Psoas muscle (tissue), 8 donors: Measurements from ENCODE around the gene NR6A1. TPM values are rescaled to one million over a fixed set of nuclear protein-coding genes. Genes with fewer than 3 reads are reported as not detected.

Experiments used
- ATAC-seq, 4 donors: fragments of 200-7000 bp; cut with Tn5 transposase; one replicate each; pipeline ENCODE4 v1.9.1; 2020; ENCODE audit warnings: moderate library complexity in 3 of 4, mild to moderate bottlenecking in 2 of 4
- DNase-seq, 2 donors: peaks; one replicate each; pipeline ENCODE4 v3.0.0-alpha.2; 2020
- H3K27ac ChIP-seq: fragments of 200-600 bp; one replicate; pipeline ENCODE4 v1.8.0; 2022
- H3K27me3 ChIP-seq, 3 donors: fragments of 200-600 bp in 1 of 3; one replicate each; pipeline versions ENCODE4 v1.6.1 to v1.8.0; 2013 to 2022; ENCODE audit warnings: low read length in 2 of 3, mild to moderate bottlenecking in 2 of 3, moderate library complexity in 1 of 3; ENCODE audit not compliant: insufficient read depth in 3 of 3
- H3K36me3 ChIP-seq, 2 donors: fragments of 200-600 bp in 1 of 2; one replicate each; pipeline versions ENCODE4 v1.6.1 to v1.8.0; 2013 to 2022; ENCODE audit warnings: low read depth in 1 of 2, mild to moderate bottlenecking in 1 of 2, moderate library complexity in 1 of 2; ENCODE audit not compliant: insufficient read depth in 1 of 2
- H3K4me1 ChIP-seq: fragments of 200-600 bp; one replicate; pipeline ENCODE4 v1.8.0; 2022
- H3K4me3 ChIP-seq: fragments of 200-600 bp; one replicate; pipeline ENCODE4 v1.8.0; 2022; ENCODE audit warnings: mild to moderate bottlenecking
- H3K9me3 ChIP-seq: fragments of 200-600 bp; one replicate; pipeline ENCODE4 v1.8.0; 2022
- WGBS, 3 donors: extraction: QIAGEN DNeasy Blood & Tissue Kit; methylation state at CpG; one replicate each; pipeline versions ENCODE4 v1.1.6 to v1.1.7; 2013; 5-methylcytosine and 5-hydroxymethylcytosine counted together
- intact Hi-C, 2 donors: fragments of 100-400 bp; cut with DNase I; formaldehyde crosslinking; loops; one replicate each; pipeline versions ENCODE4 v1.11.0 to v1.14.2; 2022
- polyA plus RNA-seq, 3 donors: library from polyadenylated mRNA; stranded (reverse); fragments of 200-250 nt; gene quantifications; one replicate each; pipeline ENCODE4 v1.2.3, GENCODE V29; 2013
- total RNA-seq, 4 donors: library from RNA; stranded (reverse); fragmentation: NEBNext Ultra II Directional in 2 of 4; extraction: Animal tissue kit (Norgen Biotek cat#: 25700) in 2 of 4; gene quantifications; one replicate each; pipeline versions ENCODE4 v1.2.1 to v1.2.4, GENCODE V29; 2021 to 2023
- TF ChIP-seq, protein P1 (sequence below): fragments of 200-600 bp; IDR thresholded peaks from one replicate; pipeline ENCODE4 v1.8.0; 2022; ENCODE audit warnings: antibody characterized with exemption
- donor health status: healthy with polysubstance abuse.
- donor health status: DM: no; HTN: no; CAD: no; lungs with moderate emphysema.
- donor health status: Bipolar disorder and iron deficiency.
- donor health status: healthy.
- donor health status: DM: yes; HTN: yes; CAD: no.
- donor health status: DM: no; HTN: no; CAD: no.
- donor health status: DM: no; HTN: no; CAD: no.
- donor health status: DM: yes; HTN: yes; CAD: no.

The NR6A1 gene
- total and polyA plus RNA-seq, 7 donors: 0.32 to 2.6 (median 0.70) TPM

DNA sequence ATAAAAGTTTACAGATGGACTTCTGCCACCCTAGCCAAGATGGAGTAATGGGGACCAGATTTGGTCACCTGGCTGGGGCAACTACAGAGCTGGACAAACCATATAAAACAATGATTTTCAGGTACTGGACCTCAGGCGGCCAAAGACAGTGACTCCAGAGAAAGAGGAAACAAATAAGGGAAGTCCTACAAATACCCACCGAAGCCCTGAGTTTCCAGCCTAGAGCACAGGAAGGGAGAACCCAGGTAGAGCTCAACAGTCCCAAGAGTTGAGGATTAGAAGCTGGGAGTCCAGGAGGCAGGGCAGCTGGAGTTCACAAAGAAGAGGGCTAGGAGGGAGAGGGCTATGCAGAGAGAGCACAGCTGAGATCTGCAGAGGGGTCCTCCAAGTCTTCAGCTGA is 157.3 kb downstream of the NR6A1 start:
- Histone ChIP-seq H3K36me3 (no peaks in the 10 kb centered on the region), H3K4me3 (no peak overlapping the region), H3K27me3 (peaks cover 0 to 3% (median 0%) of the 10 kb centered on the region in 3 donors), H3K4me1 (no peaks in the 10 kb centered on the region), H3K9me3 (no peaks in the 10 kb centered on the region), H3K27ac (no peak overlapping the region)
- intact Hi-C loops: no loop called here
- no peak for DNase-seq
- TF ChIP-seq, protein P1, sequence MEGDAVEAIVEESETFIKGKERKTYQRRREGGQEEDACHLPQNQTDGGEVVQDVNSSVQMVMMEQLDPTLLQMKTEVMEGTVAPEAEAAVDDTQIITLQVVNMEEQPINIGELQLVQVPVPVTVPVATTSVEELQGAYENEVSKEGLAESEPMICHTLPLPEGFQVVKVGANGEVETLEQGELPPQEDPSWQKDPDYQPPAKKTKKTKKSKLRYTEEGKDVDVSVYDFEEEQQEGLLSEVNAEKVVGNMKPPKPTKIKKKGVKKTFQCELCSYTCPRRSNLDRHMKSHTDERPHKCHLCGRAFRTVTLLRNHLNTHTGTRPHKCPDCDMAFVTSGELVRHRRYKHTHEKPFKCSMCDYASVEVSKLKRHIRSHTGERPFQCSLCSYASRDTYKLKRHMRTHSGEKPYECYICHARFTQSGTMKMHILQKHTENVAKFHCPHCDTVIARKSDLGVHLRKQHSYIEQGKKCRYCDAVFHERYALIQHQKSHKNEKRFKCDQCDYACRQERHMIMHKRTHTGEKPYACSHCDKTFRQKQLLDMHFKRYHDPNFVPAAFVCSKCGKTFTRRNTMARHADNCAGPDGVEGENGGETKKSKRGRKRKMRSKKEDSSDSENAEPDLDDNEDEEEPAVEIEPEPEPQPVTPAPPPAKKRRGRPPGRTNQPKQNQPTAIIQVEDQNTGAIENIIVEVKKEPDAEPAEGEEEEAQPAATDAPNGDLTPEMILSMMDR: no peak
- ATAC-seq: no peak
- 71 to 80% (median 78%) methylated on average over 2 of the region's 2 CpGs for WGBS, 3 donors

GRCh38 chr9:124611106-124611505 is 160.0 kb downstream of the NR6A1 start:
- no peak for DNase-seq
- Histone ChIP-seq H3K27me3 (peaks cover 0 to 3% (median 0%) of the 10 kb centered on the region in 3 donors), H3K4me1 (no peaks in the 10 kb centered on the region), H3K36me3 (no peaks in the 10 kb centered on the region), H3K9me3 (no peaks in the 10 kb centered on the region), H3K4me3 (no peak overlapping the region), H3K27ac (no peak overlapping the region)
- ATAC-seq: no peak
- 86 to 97% (median 94%) methylated on average over 2 of the region's 2 CpGs for WGBS, 3 donors
- TF ChIP-seq, protein P1: no peak
- intact Hi-C loops: no loop called here

- TF ChIP-seq, protein P1: no peak
- Histone ChIP-seq H3K36me3 (no peaks in the 10 kb centered on the region), H3K4me3 (no peak overlapping the region), H3K27me3 (no peaks in the 10 kb centered on the region), H3K9me3 (no peaks in the 10 kb centered on the region), H3K27ac (no peak overlapping the region), H3K4me1 (no peaks in the 10 kb centered on the region)
- intact Hi-C loops: no loop called here
- WGBS, 3 donors: 62 to 92% (median 81%) methylated on average over 2 of the region's 2 CpGs
- ATAC-seq: no peak
- no peak for DNase-seq
Measured at GRCh38 chr9:124606027-124606426, 165.1 kb downstream of the NR6A1 start.

DNA sequence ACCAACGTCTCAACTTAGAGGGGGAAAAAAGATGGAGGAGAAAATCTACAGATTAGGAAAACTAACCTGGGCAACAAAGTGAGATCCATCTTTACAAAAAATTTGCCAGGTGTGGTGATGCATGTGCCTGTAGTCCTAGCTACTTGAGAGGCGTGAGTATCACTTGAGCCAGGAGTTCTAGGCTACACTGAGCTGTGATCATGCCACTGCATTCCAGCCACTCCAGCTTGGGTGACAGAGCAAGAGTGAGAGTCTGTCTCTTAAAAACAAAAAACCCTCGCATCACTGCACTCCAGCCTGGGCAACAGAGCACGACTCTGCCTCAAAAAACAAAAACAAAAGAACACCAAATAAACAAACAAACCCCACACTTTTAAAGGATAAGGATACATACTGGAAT is 165.9 kb downstream of the NR6A1 start:
- Histone ChIP-seq H3K9me3 (no peaks in the 10 kb centered on the region), H3K27me3 (no peaks in the 10 kb centered on the region), H3K36me3 (no peaks in the 10 kb centered on the region), H3K27ac (no peak overlapping the region), H3K4me3 (no peak overlapping the region), H3K4me1 (no peaks in the 10 kb centered on the region)
- DNase-seq (no peak), ATAC-seq (no peak)
- intact Hi-C loops: no loop called here
- 82 to 90% (median 85%) methylated on average over 4 of the region's 4 CpGs for WGBS, 3 donors
- TF ChIP-seq, protein P1: no peak

GRCh38 chr9:124602632-124603031 is 168.5 kb downstream of the NR6A1 start:
- Histone ChIP-seq H3K36me3 (no peaks in the 10 kb centered on the region), H3K9me3 (no peaks in the 10 kb centered on the region), H3K4me1 (no peaks in the 10 kb centered on the region), H3K4me3 (no peak overlapping the region), H3K27ac (no peak overlapping the region), H3K27me3 (no peaks in the 10 kb centered on the region)
- ATAC-seq (no peak), DNase-seq (no peak)
- intact Hi-C loops: no loop called here
- TF ChIP-seq, protein P1: no peak
- 89 to 98% (median 96%) methylated on average over 2 of the region's 2 CpGs for WGBS, 3 donors
